Lower leg skin (tissue), 3 donors: ENCODE data around the gene TLCD2.

Experiments
- POLR2A ChIP-seq, 2 donors: fragments of 450-650 bp; IDR thresholded peaks; one replicate each; pipeline ENCODE4 v1.6.1; 2016 to 2017; ENCODE audit warnings: antibody characterized with exemption in 2 of 2, mild to moderate bottlenecking in 1 of 2, moderate library complexity in 1 of 2
- TF ChIP-seq, protein P1 (sequence below), 3 donors: fragments of 450-650 bp; IDR thresholded peaks; one replicate each; pipeline ENCODE4 v1.5.1; 2016; ENCODE audit warnings: antibody characterized with exemption in 3 of 3, mild to moderate bottlenecking in 3 of 3, moderate library complexity in 2 of 3

DNA sequence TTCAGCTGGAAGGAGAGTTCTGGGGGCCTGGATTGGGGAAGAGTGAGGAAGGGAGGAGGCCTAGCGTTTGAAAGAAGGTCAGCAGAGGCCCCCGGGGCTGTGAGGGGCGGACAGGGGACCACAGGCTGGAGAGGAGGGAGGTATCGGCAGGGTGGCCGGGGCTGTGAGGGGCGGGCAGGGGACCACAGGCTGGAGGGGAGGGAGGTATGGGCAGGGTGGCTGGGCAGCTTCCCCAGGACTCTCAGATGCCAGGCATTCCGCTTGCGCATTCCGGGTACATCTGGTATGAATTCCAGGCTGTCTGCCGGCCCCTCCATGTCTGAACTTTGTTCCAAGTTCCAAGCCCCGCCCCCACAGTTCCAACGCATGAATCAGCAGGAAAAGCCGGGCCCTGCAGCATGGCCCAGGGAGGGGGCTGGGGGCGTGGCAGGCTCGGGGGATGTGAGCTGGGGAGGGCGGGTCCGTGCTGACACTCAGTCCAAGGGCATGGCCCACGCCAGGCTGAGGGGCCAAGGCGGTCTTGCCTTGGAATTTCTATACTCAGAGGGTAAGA is 4.3 kb upstream of the TLCD2 start:
- TF ChIP-seq, protein P1, sequence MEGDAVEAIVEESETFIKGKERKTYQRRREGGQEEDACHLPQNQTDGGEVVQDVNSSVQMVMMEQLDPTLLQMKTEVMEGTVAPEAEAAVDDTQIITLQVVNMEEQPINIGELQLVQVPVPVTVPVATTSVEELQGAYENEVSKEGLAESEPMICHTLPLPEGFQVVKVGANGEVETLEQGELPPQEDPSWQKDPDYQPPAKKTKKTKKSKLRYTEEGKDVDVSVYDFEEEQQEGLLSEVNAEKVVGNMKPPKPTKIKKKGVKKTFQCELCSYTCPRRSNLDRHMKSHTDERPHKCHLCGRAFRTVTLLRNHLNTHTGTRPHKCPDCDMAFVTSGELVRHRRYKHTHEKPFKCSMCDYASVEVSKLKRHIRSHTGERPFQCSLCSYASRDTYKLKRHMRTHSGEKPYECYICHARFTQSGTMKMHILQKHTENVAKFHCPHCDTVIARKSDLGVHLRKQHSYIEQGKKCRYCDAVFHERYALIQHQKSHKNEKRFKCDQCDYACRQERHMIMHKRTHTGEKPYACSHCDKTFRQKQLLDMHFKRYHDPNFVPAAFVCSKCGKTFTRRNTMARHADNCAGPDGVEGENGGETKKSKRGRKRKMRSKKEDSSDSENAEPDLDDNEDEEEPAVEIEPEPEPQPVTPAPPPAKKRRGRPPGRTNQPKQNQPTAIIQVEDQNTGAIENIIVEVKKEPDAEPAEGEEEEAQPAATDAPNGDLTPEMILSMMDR (IDR thresholded peaks at IDR 0.05) = no peak
- no peak for TF ChIP-seq POLR2A (IDR thresholded peaks at IDR 0.05)
